Measurements from ENCODE around the gene TRAF1.

GRCh38 chr9:120970244-120970643 lies 43.6 kb upstream of the TRAF1 start:
- TF ChIP-seq EZH2 (IDR thresholded peaks at IDR 0.05) (no peak), POLR2AphosphoS5 (IDR thresholded peaks at IDR 0.05; ENCODE audit: borderline replicate concordance, low read depth, low read length) (no peak)
